ENCODE data around the gene SMYD3.

DNA sequence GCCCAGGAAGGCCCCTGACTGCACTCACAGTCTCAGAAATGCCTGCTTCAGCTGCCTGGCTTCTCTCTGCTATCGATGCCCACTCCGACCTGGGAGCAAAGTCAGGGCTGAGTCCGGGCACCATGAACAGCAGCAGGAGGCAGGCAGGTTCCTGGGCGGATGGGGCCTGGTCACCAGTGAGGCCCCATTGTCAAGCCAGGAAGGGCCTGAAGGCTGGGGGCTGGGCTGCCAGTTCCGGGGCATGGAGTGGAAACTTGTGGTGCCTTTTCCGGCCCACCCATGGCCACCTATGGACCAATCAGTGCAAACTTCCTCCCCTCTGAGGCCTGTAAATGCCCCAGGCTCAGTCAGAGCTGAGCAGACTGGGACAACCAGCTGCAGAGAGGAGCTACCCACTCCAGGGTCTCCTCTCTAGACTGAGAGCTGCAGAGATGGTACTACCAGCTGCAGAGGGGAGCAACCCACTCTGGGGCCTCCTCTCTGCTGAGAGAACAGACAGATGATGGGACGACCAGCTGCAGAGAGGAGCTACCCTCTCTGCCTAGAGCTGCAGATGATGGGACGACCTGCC is 286.5 kb downstream of the SMYD3 start:
- TF ChIP-seq CTCF (IDR thresholded peaks at IDR 0.05; ENCODE audit: insufficient read depth, low read length, poor library complexity, severe bottlenecking) (no peak), EZH2phosphoT487 (conservative IDR thresholded peaks at IDR 0.05; ENCODE audit: low read length) (no peak)
